Measurements from ENCODE around the gene FAM3D.

- TF ChIP-seq POLR2A (IDR thresholded peaks at IDR 0.05) (no peak), CTCF (IDR thresholded peaks at IDR 0.05) (no peak)
Measured at GRCh38 chr3:58713715-58714401, 47.3 kb upstream of the FAM3D start.
